Right ventricle myocardium inferior (tissue), 1 donor: ENCODE data around the gene PDCD1. TPM values are rescaled to one million over a fixed set of nuclear protein-coding genes. Genes with fewer than 3 reads are reported as not detected.

Source experiments
- ATAC-seq: fragments of 200-7000 bp; cut with Tn5 transposase; one replicate; pipeline ENCODE4 v1.9.1; 2020; ENCODE audit warnings: mild to moderate bottlenecking, moderate library complexity
- DNase-seq: peaks from one replicate; pipeline ENCODE4 v3.0.0; 2021; ENCODE audit errors: missing footprints
- intact Hi-C: fragments of 100-400 bp; cut with DNase I; formaldehyde crosslinking; loops from one replicate; pipeline ENCODE4 v1.11.0; 2022
- total RNA-seq: library from RNA; stranded (reverse); fragmentation: NEBNext Ultra II Directional; extraction: Animal tissue kit (Norgen Biotek cat#: 25700); gene quantifications from one replicate; pipeline ENCODE4 v1.2.1, GENCODE V29; 2021
- donor health status: DM: no; HTN: yes; CAD: no; lungs with severe emphysema.

Gene PDCD1
- total RNA-seq, 1 donor from 2014 or later: 1.2 TPM

- no peak for ATAC-seq
- intact Hi-C loops: no loop called here
- peak; percentile 55 for DNase-seq
Observed at GRCh38 chr2:241870081-241870541, 11.4 kb upstream of the PDCD1 start.

GRCh38 chr2:241869087-241869961 is 10.6 kb upstream of the PDCD1 start, which contains the start of gene RTP5:
Gene RTP5, plus strand, starts transcription at chr2:241869729. Its CDS starts 28 bp downstream, at chr2:241869757.
- intact Hi-C loops: no loop called here
- DNase-seq (peak; percentile 53), ATAC-seq (no peak)

GRCh38 chr2:241868661-241869081 is 10.0 kb upstream of the PDCD1 start:
- peak; percentile 61 for DNase-seq
- intact Hi-C loops: no loop called here
- ATAC-seq: no peak

GRCh38 chr2:241867776-241868420 is 9.2 kb upstream of the PDCD1 start:
- peak; percentile 69 for DNase-seq
- ATAC-seq: no peak
- intact Hi-C loops: no loop called here

- ATAC-seq (no peak), DNase-seq (peak; percentile 63)
- intact Hi-C loops: no loop called here
Observed at GRCh38 chr2:241866790-241867645, 8.3 kb upstream of the PDCD1 start.

- intact Hi-C loops: no loop called here
- ATAC-seq: no peak
- DNase-seq: peak; percentile 59
Observed at GRCh38 chr2:241865957-241866789, 7.5 kb upstream of the PDCD1 start.

- intact Hi-C loops: no loop called here
- ATAC-seq: no peak
- DNase-seq: peak; percentile 11
Observed at GRCh38 chr2:241865416-241865956, 6.8 kb upstream of the PDCD1 start.

GRCh38 chr2:241864850-241865213 is 6.1 kb upstream of the PDCD1 start:
- ATAC-seq (no peak), DNase-seq (no peak)
- intact Hi-C loops: no loop called here

GRCh38 chr2:241864168-241864849 is 5.6 kb upstream of the PDCD1 start:
- DNase-seq (no peak), ATAC-seq (no peak)
- intact Hi-C loops: no loop called here

- DNase-seq (peak; percentile 70), ATAC-seq (no peak)
- intact Hi-C loops: no loop called here
Observed at GRCh38 chr2:241863536-241863954, 4.9 kb upstream of the PDCD1 start.

GRCh38 chr2:241862775-241863535 is 4.3 kb upstream of the PDCD1 start:
- ATAC-seq (no peak), DNase-seq (peak; percentile 37)
- intact Hi-C loops: no loop called here

- ATAC-seq: no peak
- intact Hi-C loops: no loop called here
- DNase-seq: no peak
Observed at GRCh38 chr2:241862093-241862492, 3.4 kb upstream of the PDCD1 start.

- DNase-seq: no peak
- ATAC-seq: no peak
- intact Hi-C loops: no loop called here
Observed at GRCh38 chr2:241861264-241861663, 2.6 kb upstream of the PDCD1 start.

- ATAC-seq (peak; percentile 43), DNase-seq (peak; percentile 66)
- intact Hi-C loops: no loop called here
Observed at GRCh38 chr2:241860184-241861078, 1.7 kb upstream of the PDCD1 start.

- DNase-seq (peak; percentile 80), ATAC-seq (peak; percentile 56)
- intact Hi-C loops: no loop called here
Observed at GRCh38 chr2:241859436-241860183, 916 bp upstream of the PDCD1 start.
